Hematopoietic multipotent progenitor cell (in vitro differentiated cells): ENCODE results near the gene NAALADL1. TPM values are rescaled to one million over a fixed set of nuclear protein-coding genes. Genes with fewer than 3 reads are reported as not detected.

ENCODE experiments used
- DNase-seq, 3 donors: peaks; one replicate each; pipeline ENCODE4 v3.0.0-alpha.2; 2011 to 2015; ENCODE audit warnings: low read depth in 2 of 3, low spot score in 2 of 3
- total RNA-seq: library from RNA; depleted of rRNA; stranded (reverse); fragments of >200 nt; gene quantifications from one replicate; pipeline ENCODE4 v1.2.3, GENCODE V29; 2012

Gene NAALADL1, protein sequence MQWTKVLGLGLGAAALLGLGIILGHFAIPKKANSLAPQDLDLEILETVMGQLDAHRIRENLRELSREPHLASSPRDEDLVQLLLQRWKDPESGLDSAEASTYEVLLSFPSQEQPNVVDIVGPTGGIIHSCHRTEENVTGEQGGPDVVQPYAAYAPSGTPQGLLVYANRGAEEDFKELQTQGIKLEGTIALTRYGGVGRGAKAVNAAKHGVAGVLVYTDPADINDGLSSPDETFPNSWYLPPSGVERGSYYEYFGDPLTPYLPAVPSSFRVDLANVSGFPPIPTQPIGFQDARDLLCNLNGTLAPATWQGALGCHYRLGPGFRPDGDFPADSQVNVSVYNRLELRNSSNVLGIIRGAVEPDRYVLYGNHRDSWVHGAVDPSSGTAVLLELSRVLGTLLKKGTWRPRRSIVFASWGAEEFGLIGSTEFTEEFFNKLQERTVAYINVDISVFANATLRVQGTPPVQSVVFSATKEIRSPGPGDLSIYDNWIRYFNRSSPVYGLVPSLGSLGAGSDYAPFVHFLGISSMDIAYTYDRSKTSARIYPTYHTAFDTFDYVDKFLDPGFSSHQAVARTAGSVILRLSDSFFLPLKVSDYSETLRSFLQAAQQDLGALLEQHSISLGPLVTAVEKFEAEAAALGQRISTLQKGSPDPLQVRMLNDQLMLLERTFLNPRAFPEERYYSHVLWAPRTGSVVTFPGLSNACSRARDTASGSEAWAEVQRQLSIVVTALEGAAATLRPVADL
- total RNA-seq, result 94.5 TPM

DNA sequence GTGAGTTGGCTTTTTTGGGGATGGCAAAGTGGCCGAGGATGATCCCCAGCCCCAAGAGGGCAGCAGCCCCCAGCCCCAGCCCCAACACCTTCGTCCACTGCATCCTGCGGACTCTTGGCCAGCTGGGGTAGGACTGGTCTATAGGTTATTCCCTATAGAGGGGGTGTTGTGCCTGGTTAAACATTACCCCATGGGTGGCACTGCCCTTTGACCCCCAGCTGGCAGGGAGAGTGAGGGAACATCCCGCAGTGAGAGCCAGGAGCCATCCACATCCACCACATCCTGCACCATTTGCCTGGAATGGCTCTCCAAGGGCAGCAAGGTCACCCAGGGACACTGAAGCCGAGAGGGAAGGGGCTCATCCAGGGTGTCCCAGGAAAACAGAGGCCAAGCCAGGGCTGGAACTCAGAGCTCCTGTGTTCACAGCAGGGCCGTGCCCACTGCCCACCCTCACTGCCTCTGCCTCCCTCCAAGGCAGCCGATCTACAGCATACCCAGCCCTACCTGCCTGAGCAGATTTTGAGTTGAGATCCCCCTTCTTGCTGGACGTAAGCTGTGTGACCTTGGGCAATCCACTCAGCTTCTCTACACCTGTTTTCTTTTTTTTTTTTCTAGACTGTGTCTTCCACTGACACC lies at the start of gene NAALADL1:
TSS of gene NAALADL1 (minus strand) at position 135 of the 636 bp plus-strand sequence. CDS start at position 103, 32 bp downstream.
- DNase-seq, result no peak

DNA sequence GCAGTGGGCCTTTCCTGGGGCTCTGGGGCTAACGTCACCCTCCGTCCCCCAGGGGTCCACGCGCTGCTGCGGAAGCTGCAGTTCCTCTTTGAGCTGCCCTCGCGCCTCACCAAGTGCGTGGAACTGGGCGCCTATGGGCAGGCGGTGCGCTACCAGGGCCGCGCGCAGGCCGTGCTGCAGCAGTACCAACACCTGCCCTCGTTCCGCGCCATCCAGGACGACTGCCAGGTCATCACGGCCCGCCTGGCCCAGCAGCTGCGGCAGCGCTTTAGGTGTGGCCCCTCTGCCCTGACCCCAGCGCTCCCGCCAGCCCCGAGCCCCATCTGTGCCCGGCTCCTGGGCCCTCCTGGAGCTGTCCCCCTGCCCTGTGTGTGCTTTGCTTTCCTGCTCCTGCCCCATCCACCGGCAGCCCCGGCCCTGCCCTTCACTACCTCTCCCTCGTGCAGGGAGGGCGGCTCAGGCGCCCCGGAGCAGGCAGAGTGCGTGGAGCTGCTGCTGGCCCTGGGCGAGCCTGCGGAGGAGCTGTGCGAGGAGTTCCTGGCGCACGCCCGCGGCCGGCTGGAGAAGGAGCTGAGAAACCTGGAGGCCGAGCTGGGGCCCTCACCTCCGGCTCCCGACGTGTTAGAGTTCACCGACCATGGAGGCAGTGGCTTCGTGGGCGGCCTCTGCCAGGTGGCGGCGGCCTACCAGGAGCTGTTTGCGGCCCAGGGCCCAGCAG lies 49.6 kb upstream of the NAALADL1 start:
- DNase-seq, result no peak

- DNase-seq, result no peak
Observed at GRCh38 chr11:65107078-65107477, 48.7 kb upstream of the NAALADL1 start.

GRCh38 chr11:65104628-65105027 lies 46.3 kb upstream of the NAALADL1 start:
- DNase-seq, result no peak

DNA sequence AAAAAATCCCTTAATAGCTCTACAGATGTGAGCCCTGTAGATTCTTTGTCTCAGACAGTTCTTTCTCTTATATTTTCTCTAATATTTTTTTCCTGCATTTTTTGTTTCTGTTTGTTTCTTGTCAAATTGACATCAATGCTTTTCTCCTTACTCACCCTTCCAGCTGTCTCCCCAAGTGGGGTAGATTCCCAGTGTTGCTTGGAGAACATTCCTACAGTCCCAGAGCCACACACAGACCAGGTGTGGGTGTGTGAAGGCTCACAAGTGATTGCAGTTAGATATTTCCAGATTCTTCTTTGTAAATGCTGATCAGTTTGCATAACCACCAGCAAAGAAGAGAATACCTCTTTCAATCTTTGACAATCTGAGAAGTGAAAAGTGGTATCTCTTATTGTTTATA lies 45.1 kb upstream of the NAALADL1 start:
- DNase-seq, result no peak

DNA sequence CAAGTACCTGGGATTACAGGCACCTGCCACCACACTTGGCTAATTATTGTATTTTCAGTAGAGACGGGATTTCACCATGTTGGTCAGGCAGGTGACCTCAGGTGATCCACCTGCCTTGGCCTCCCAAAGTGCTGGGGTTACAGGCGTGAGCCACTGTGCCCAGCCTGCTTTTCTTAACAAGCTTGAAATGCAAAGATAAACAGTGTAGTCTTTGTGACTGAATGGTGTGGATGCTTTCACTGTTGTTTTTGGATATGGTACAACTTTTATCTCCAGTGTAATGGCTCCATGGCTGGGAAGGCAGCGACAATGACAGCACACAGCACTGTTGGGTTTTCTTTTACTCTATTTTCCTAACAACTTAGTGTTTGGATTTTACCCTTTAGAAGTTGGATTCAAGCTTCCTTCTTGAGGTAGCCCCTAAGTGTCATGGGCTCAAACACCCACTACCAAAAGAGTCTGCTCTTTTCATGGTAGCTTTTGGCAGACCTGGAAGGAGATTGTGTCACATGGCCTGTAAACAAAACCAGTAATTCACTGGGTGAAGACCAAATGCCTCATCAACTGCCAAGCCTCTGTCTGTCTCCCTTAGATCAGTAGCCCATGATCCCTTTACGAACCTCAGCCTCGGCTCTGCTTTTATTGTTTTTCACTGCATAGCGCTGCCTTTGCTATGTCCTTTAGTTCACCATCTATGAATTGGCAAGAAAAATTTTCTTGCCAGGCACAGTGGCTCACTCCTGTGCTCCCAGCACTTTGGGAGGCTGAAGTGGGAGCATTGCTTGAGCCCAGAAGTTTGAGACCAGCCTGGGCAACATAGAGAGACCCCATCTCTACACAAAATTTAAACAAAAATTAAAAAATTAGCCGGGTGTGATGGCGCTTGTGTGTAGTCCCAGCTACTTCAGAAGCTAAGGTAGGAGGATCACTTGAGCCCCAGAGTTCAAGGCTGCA lies 44.1 kb upstream of the NAALADL1 start:
- DNase-seq, result no peak

GRCh38 chr11:65100674-65101350 lies 42.5 kb upstream of the NAALADL1 start:
- DNase-seq, result no peak

DNA sequence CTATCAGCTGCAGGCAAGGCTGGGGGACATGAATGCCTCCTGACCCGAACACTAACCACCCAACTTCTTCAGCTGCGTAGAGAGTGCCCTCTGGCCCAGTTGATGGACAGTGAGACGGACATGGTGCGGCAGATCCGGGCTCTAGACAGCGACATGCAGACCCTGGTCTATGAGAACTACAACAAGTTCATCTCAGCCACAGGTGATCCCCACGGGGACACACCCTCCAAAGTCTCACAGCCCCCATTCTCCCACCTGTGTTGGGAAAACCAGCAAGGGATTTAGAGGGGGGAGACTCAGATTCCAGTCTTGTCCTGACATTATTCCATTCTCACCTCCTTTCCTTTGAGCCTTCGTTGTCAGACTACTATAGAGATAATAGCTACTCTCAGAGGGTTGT lies 38.6 kb upstream of the NAALADL1 start:
- no peak for DNase-seq

DNA sequence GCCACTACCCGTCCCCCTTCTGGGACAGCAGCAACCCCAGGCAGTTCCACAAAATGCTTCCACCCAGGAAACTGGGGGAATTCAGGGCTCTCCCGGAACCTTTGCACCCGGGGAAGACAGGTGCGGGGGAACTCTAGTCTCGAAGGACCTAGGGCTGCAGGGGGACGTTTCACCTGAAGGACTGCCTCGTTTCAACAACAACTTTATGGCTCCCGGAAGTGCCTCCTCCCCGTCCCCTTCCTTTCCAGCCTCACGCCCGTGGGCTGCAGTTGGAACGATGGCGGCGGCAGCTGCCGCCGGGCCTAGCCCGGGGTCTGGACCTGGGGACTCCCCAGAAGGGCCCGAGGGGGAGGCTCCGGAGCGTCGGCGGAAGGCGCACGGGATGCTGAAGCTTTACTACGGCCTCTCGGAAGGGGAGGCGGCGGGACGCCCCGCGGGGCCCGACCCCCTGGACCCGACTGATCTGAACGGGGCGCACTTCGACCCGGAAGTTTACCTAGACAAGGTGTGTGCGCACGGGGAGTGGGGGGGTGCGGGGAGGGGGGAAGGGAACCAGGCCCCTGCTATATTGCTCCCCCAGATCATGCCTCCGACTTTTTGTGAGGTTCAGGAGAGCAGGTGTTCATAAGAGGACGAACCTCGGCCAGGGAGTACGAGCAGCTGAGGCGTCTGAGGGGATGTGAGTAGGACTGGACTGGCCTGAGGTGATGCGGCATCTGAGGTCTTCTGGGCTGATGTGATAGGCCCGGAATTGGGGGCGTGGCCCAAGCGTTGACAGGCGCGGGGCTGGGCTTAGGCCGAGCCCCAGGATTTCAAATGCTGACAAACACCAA lies 37.8 kb upstream of the NAALADL1 start, which contains the start of gene VPS51:
TSS of gene VPS51 (plus strand) at position 241 of the 833 bp plus-strand sequence. CDS start at position 278, 37 bp downstream.
- DNase-seq, result peak; percentile 72 to 93 (median 89)

GRCh38 chr11:65095427-65095826 lies 37.1 kb upstream of the NAALADL1 start:
- DNase-seq, result no peak

DNA sequence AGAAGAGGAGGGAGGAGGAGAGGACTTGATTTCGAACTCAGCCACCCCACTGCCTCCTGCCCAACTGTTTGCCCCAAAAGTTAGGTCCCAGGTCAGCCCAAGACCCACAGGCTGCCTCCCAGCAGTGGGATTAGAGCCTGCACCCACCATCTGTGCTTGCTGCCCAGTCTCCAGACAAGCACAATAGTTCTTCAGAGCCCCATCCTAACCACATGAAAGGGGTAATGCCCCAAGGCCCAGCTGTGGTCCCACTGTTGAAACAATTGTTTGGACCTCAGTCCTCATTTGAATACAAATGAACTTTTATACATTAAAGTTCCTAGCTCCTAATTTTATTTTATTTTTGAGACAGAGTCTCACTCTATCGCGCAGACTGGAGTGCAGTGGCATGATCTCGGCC lies 32.3 kb upstream of the NAALADL1 start:
- no peak for DNase-seq

GRCh38 chr11:65089621-65090020 lies 31.3 kb upstream of the NAALADL1 start:
- DNase-seq, result no peak

DNA sequence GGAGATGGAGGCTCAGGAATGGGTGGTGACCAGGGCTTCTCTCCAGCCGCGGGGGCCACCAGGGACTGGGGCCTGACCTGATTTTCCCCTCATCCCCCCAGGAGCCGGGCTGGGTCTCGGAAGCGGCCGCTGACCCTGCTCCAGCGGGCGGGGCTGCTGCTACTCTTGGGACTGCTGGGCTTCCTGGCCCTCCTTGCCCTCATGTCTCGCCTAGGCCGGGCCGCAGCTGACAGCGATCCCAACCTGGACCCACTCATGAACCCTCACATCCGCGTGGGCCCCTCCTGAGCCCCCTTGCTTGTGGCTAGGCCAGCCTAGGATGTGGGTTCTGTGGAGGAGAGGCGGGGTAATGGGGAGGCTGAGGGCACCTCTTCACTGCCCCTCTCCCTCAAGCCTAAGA lies 29.5 kb upstream of the NAALADL1 start:
- no peak for DNase-seq

- no peak for DNase-seq
Observed at GRCh38 chr11:65087216-65087615, 28.9 kb upstream of the NAALADL1 start.

GRCh38 chr11:65086809-65087208 lies 28.5 kb upstream of the NAALADL1 start:
- no peak for DNase-seq

GRCh38 chr11:65085446-65085845 lies 27.1 kb upstream of the NAALADL1 start:
- no peak for DNase-seq

DNA sequence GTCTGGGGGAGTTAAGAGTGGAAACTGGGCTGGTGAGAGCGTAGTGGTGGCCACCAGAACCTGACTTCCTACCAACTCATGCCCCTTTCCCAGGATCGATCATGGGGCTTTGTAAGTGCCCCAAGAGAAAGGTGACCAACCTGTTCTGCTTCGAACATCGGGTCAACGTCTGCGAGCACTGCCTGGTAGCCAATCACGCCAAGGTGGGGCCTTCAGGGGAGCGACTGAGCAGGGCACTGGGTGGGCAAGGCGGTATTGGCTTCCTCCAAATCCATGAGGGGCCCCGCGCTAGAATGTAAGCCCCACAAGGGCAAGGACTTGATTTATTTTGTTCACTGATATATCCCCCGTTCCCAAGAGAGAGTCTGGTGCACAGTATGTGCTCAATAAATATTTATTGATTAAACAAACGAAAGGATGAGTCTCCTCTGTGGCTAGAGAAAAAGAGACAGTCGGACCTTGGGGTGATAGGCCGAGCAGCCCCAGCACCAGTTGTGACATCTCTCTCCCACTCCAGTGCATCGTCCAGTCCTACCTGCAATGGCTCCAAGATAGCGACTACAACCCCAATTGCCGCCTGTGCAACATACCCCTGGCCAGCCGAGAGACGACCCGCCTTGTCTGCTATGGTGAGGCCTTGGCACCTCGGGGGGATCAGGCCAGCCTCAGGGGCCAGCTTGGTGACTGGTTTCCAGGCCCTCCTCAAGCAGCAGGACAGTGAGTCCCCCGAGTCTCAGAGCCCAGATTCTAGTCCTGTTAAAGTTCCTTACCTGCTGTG lies 26.4 kb upstream of the NAALADL1 start:
- no peak for DNase-seq
